Brain microvascular endothelial cell (primary cell): Measurements from ENCODE around the gene LDB2.

Experiments used
- DNase-seq: peaks from one replicate; pipeline ENCODE4 v3.0.0-alpha.2; 2020
- H3K27ac ChIP-seq: fragments of 250-450 bp; sonication (Bioruptor Pico); 2 replicates; pipeline ENCODE4 v1.5.1; 2020; ENCODE audit warnings: mild to moderate bottlenecking, moderate library complexity
- H3K27me3 ChIP-seq: fragments of 250-450 bp; sonication (Bioruptor Pico); replicated peaks from 2 replicates; pipeline ENCODE4 v1.5.1; 2020; ENCODE audit warnings: mild to moderate bottlenecking
- H3K36me3 ChIP-seq: fragments of 250-450 bp; sonication (Bioruptor Pico); replicated peaks from 2 replicates; pipeline ENCODE4 v1.5.1; 2020; ENCODE audit warnings: mild to moderate bottlenecking
- H3K4me3 ChIP-seq: 2 replicates; pipeline ENCODE4 v1.5.1; 2011; ENCODE audit warnings: low read depth, mild to moderate bottlenecking, control low read depth, low read length, moderate library complexity
- in situ Hi-C: cut with HindIII; loops from 2 replicates; pipeline ENCODE4 v1.10.0; 2017; ENCODE audit warnings: low sequenced_read_pairs, low pct_ligation_motif_present
- TF ChIP-seq, protein P1 (sequence below): IDR thresholded peaks from 2 replicates; pipeline ENCODE4 v1.5.1; 2011; ENCODE audit warnings: low read depth, mild to moderate bottlenecking, moderate library complexity, low read length, control low read depth, inconsistent platforms; ENCODE audit errors: missing control alignments

Gene LDB2

GRCh38 chr4:16665942-16666551, 232.4 kb downstream of the LDB2 start:
- Histone ChIP-seq H3K4me3 (no peak overlapping the region), H3K27me3 (no peaks in the 10 kb centered on the region), H3K27ac (no peak overlapping the region), H3K36me3 (no peaks in the 10 kb centered on the region)
- in situ Hi-C loops: no loop called here
- TF ChIP-seq, protein P1, sequence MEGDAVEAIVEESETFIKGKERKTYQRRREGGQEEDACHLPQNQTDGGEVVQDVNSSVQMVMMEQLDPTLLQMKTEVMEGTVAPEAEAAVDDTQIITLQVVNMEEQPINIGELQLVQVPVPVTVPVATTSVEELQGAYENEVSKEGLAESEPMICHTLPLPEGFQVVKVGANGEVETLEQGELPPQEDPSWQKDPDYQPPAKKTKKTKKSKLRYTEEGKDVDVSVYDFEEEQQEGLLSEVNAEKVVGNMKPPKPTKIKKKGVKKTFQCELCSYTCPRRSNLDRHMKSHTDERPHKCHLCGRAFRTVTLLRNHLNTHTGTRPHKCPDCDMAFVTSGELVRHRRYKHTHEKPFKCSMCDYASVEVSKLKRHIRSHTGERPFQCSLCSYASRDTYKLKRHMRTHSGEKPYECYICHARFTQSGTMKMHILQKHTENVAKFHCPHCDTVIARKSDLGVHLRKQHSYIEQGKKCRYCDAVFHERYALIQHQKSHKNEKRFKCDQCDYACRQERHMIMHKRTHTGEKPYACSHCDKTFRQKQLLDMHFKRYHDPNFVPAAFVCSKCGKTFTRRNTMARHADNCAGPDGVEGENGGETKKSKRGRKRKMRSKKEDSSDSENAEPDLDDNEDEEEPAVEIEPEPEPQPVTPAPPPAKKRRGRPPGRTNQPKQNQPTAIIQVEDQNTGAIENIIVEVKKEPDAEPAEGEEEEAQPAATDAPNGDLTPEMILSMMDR: no peak
- DNase-seq: no peak

GRCh38 chr4:16663732-16664131, 234.7 kb downstream of the LDB2 start:
- in situ Hi-C loops: no loop called here
- no peak overlapping the region for H3K27ac ChIP-seq
- H3K27me3 ChIP-seq: no peaks in the 10 kb centered on the region
- TF ChIP-seq, protein P1: no peak
- H3K36me3 ChIP-seq: no peaks in the 10 kb centered on the region
- DNase-seq: no peak
- H3K4me3 ChIP-seq: no peak overlapping the region

DNA sequence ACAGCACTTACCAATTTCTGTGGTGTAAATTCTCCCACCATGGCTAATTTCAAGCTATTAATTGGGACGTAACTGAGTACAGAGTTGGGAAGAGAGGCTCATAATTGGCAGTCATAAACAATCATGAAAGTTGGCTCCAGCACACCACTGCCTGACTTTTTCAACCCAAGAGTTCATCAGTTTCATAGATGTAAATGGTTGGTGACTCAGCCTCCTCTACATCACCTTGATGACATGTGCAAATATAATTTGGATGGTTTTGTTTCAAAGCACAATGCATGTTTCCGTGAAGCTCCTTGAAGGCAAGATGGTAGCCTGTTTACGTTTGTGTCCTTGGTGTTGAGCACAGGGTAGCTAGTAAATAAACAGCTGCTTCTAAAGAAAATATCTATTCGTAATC, 235.1 kb downstream of the LDB2 start:
- Histone ChIP-seq H3K27ac (no peak overlapping the region), H3K27me3 (no peaks in the 10 kb centered on the region), H3K4me3 (no peak overlapping the region), H3K36me3 (no peaks in the 10 kb centered on the region)
- TF ChIP-seq, protein P1: no peak
- in situ Hi-C loops: no loop called here
- no peak for DNase-seq

GRCh38 chr4:16661813-16662212, 236.6 kb downstream of the LDB2 start:
- Histone ChIP-seq H3K4me3 (no peak overlapping the region), H3K36me3 (no peaks in the 10 kb centered on the region), H3K27me3 (no peaks in the 10 kb centered on the region), H3K27ac (no peak overlapping the region)
- TF ChIP-seq, protein P1: no peak
- in situ Hi-C loops: no loop called here
- no peak for DNase-seq

GRCh38 chr4:16660656-16661055, 237.8 kb downstream of the LDB2 start:
- DNase-seq: no peak
- in situ Hi-C loops: no loop called here
- TF ChIP-seq, protein P1: no peak
- H3K36me3 ChIP-seq: no peaks in the 10 kb centered on the region
- H3K4me3 ChIP-seq: no peak overlapping the region
- H3K27me3 ChIP-seq: no peaks in the 10 kb centered on the region
- H3K27ac ChIP-seq: no peak overlapping the region

DNA sequence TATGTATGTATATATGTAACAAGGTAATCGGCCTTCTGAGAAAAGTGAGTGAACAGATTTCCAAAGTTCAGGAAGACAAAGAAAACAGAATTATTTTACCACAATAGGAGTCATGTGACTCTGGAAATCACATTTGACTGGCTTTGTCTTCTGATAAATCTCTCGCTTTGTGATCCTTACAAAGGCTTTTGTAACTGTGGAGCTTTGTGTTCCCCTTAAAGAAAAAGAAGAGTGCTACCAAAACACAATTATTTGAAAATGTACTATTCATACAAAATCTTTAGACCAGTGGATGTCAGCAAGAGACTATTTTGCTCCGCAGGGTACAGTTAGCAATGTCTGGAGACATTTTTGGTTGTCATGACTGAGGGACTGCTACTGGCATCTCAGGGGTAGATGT, 238.8 kb downstream of the LDB2 start:
- TF ChIP-seq, protein P1: no peak
- Histone ChIP-seq H3K4me3 (no peak overlapping the region), H3K27me3 (no peaks in the 10 kb centered on the region), H3K27ac (no peak overlapping the region), H3K36me3 (no peaks in the 10 kb centered on the region)
- in situ Hi-C loops: no loop called here
- DNase-seq: no peak
